HUES6 (cell line): ENCODE measurements around the gene AKT3.

ENCODE experiments used
- H3K27ac ChIP-seq: 2 replicates; pipeline ENCODE4 v1.7.0; 2013; ENCODE audit warnings: low read depth, mild to moderate bottlenecking, low read length, inconsistent platforms
- H3K27me3 ChIP-seq: 2 replicates; pipeline ENCODE4 v1.6.1; 2013; ENCODE audit warnings: low read length; ENCODE audit not compliant: control insufficient read depth, insufficient read depth
- H3K36me3 ChIP-seq: 2 replicates; pipeline ENCODE4 v1.6.1; 2013; ENCODE audit warnings: low read length; ENCODE audit not compliant: control insufficient read depth, insufficient read depth
- H3K4me1 ChIP-seq: 2 replicates; pipeline ENCODE4 v1.6.1; 2013; ENCODE audit warnings: low read length; ENCODE audit not compliant: control insufficient read depth, insufficient read depth
- H3K4me3 ChIP-seq: 2 replicates; pipeline ENCODE4 v1.5.1; 2013; ENCODE audit warnings: low read depth, low read length
- H3K9ac ChIP-seq: one replicate; pipeline ENCODE4 v1.6.1; 2013; ENCODE audit warnings: mild to moderate bottlenecking, low read length
- H3K9me3 ChIP-seq: 2 replicates; pipeline ENCODE4 v1.6.1; 2013; ENCODE audit warnings: low read depth, low read length; ENCODE audit not compliant: control insufficient read depth, insufficient read depth

Gene AKT3

DNA sequence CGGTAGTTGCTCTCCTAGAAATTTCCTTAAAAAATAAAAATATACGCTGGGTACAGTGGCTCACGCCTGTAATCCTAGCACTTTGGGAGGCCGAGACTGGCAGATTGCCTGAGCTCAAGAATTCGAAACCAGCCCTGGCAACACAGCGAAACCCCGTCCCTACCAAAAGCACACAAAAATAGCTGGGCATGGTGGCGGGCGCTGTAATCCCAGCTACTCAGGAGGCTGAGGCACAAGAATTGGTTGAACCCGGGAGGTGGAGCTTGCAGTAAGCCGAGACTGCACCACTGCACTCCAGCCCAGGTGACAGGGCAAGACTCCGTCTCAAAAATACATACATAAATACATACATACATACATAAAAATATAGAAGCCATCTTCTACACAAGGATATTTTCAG lies 262.8 kb downstream of the AKT3 start:
- Histone ChIP-seq H3K4me3 (no peak overlapping the region), H3K9ac (no peak overlapping the region), H3K27me3 (no peaks in the 10 kb centered on the region), H3K9me3 (peaks cover 6% of the 10 kb centered on the region; the same call in 1 of the 2 replicates), H3K4me1 (no peaks in the 10 kb centered on the region), H3K36me3 (no peaks in the 10 kb centered on the region), H3K27ac (no peak overlapping the region)

DNA sequence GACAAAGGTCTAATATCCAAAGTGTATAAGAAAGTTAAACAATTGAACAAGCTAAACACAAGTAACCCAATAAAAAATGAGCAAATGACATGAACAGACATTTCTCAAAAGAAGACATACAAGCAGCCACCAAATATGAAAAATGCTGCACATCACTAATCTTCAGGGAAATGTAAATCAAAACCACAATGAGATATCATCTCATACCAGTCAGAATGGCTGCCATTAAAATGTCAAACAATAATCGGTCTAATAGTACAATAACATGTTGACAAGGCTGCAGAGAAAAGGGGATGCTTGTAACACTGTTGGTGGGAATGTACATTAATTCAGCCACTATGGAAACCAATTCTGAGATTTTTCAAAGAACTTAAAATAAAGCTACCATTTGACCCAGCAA lies 264.1 kb downstream of the AKT3 start:
- no peaks in the 10 kb centered on the region for H3K4me1 ChIP-seq

DNA sequence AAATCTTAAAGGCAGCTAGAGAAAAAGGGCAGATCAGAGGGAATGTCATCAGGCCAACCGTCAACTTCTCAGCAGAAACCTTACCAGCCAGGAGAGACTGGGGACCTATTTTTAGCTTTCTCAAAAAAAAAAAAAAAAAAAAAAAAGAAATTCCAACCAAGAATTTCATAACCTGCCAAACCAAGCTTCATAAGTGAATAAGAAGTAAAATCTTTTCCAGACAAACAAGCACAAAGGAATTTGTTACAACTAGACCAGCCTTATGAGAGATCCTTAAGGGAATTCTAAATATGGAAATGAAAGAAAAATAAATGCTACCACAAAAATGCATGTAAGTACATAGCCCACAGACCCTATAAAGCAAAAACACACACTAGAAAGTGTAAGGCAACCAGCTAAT lies 267.7 kb downstream of the AKT3 start:
- no peak overlapping the region for H3K4me3 ChIP-seq
- H3K36me3 ChIP-seq = no peaks in the 10 kb centered on the region
- H3K9me3 ChIP-seq = peaks cover 6% of the 10 kb centered on the region; the same call in 1 of the 2 replicates
- H3K9ac ChIP-seq = no peak overlapping the region
- no peaks in the 10 kb centered on the region for H3K4me1 ChIP-seq
- H3K27me3 ChIP-seq = no peaks in the 10 kb centered on the region
- H3K27ac ChIP-seq = no peak overlapping the region

More for the DNA sequence above, 264.1 kb downstream of the AKT3 start:
- Histone ChIP-seq H3K9me3 (peaks cover 6% of the 10 kb centered on the region; the same call in 1 of the 2 replicates), H3K4me3 (no peak overlapping the region), H3K27me3 (no peaks in the 10 kb centered on the region), H3K27ac (no peak overlapping the region), H3K36me3 (no peaks in the 10 kb centered on the region), H3K9ac (no peak overlapping the region)

DNA sequence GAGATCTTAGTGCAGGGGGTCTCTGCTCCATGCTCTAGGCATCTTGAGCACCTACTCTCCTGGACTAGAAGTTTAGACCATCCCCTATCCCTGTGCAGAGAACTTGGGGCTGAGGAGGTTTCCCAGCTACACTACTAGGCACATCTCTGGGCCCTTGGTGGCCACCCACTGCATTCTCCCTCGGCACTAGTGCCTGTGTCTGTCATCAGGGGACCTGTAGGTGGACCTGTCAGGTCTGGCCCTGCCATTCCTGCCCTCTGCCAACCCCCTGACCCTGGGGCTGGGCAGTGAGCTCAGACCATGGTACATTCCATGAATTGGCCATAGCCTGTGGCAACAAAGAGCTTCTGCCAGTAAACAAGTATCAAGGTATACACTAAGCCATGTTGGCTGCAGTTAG lies 269.1 kb downstream of the AKT3 start:
- no peaks in the 10 kb centered on the region for H3K27me3 ChIP-seq
- no peak overlapping the region for H3K27ac ChIP-seq
- H3K9me3 ChIP-seq = peaks cover 6% of the 10 kb centered on the region; the same call in 1 of the 2 replicates
- H3K4me3 ChIP-seq = no peak overlapping the region
- no peaks in the 10 kb centered on the region for H3K36me3 ChIP-seq
- no peak overlapping the region for H3K9ac ChIP-seq
- H3K4me1 ChIP-seq = no peaks in the 10 kb centered on the region

DNA sequence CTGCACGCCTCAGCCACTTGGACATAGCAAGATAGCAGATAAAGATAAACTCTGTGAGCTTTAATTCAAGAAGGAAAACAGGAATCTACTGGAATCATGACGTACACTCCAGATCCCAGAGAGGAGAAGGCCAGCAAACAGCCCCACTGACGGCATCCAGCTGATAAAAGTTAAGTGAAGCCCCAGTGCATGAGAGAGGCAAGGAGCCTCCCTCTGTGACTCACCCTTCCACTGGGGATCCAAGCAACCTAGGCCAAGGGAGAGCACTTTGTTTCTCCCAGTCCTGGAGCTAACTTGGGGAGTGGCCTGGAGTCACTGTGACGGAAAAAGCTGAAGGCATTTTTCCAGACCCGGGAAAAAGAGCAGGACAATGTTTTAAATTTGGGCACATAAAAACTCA lies 270.0 kb downstream of the AKT3 start:
- no peaks in the 10 kb centered on the region for H3K36me3 ChIP-seq
- no peaks in the 10 kb centered on the region for H3K27me3 ChIP-seq
- no peaks in the 10 kb centered on the region for H3K4me1 ChIP-seq
- H3K4me3 ChIP-seq = no peak overlapping the region
- no peak overlapping the region for H3K27ac ChIP-seq
- H3K9me3 ChIP-seq = peaks cover 2% of the 10 kb centered on the region; the same call in 1 of the 2 replicates
- no peak overlapping the region for H3K9ac ChIP-seq

DNA sequence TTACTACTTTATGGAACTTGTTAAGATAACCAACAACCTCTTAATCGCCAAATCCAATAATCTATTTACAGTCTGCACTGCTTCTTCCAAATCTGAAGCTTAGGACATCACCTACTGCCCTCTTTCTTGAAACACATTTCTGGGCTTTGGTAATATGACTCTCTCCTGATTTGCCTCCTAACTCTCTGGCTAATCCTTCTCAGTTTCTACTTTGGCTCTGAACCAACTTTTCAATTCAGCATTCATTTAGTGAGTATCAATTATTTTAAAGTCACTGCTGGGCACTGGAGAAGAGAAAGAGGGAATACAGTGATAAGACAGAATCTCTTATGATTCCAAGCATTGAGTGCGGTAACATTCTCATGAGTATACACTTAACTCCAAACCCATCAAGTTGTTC lies 275.0 kb downstream of the AKT3 start:
- Histone ChIP-seq H3K27ac (no peak overlapping the region), H3K9me3 (no peaks in the 10 kb centered on the region), H3K9ac (no peak overlapping the region), H3K27me3 (no peaks in the 10 kb centered on the region), H3K4me3 (no peak overlapping the region), H3K4me1 (no peaks in the 10 kb centered on the region), H3K36me3 (no peaks in the 10 kb centered on the region)

DNA sequence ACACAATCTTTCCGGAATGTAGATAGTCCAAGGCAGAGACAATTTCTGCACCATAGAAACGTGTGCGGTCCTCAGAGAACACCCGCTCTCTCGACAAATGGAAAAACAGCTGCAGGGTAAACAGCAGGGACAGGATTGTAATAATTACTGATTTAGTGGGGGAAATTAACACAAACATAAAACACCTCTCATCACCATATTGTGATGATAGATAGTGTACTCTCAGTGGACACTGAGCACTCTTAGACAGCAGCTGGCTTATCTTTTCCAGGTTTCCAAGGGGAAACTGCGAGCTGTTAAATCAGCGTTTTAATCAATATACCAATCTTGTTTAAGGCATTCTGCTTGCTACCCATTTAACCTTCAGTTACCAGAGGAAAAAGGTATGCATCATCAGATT lies 277.1 kb downstream of the AKT3 start:
- Histone ChIP-seq H3K27ac (no peak overlapping the region), H3K4me3 (no peak overlapping the region), H3K9me3 (no peaks in the 10 kb centered on the region), H3K4me1 (no peaks in the 10 kb centered on the region), H3K27me3 (no peaks in the 10 kb centered on the region), H3K36me3 (no peaks in the 10 kb centered on the region), H3K9ac (no peak overlapping the region)

DNA sequence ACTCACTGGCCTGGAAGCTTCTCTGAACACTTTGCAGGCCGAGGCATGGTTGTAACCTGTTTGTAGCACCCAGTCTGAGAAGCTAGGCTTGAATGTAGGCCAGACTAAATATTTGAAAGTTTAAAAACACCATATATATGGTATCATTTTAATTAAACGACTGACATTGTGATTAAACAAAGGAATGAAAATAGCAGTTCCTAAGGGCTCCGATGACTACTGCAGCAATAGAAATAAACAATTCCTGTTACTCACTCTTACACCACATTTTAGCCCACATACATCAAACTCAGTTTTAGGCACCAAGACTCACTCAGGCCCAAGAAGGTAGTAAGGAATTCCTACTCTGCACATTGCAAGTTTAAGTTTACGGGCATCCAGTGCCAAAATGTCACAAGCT lies 281.2 kb downstream of the AKT3 start:
- Histone ChIP-seq H3K4me1 (no peaks in the 10 kb centered on the region), H3K27ac (no peak overlapping the region), H3K9me3 (no peaks in the 10 kb centered on the region), H3K27me3 (no peaks in the 10 kb centered on the region), H3K36me3 (no peaks in the 10 kb centered on the region), H3K4me3 (no peak overlapping the region), H3K9ac (no peak overlapping the region)

DNA sequence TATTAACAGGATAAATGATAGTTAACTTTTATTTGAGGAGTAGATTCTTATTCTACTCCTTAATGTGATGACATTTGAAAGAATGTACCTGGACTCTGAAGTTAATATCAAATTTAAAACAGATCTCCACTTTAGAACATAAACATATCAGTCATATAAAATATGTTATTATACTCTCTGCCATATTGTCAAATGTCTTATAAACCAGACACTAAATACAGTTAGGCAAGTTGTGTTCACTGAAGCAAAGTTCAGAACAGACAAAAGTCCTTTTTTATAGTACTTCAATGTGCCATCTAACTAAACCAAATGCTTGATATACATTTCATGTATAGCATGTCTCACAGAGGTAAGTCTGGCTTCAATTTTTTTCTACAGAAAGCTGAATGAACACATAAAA lies 285.2 kb downstream of the AKT3 start:
- Histone ChIP-seq H3K9ac (no peak overlapping the region), H3K4me3 (no peak overlapping the region), H3K36me3 (peaks cover 11% of the 10 kb centered on the region), H3K4me1 (no peaks in the 10 kb centered on the region), H3K27ac (no peak overlapping the region), H3K9me3 (peaks cover 8% of the 10 kb centered on the region), H3K27me3 (no peaks in the 10 kb centered on the region)

DNA sequence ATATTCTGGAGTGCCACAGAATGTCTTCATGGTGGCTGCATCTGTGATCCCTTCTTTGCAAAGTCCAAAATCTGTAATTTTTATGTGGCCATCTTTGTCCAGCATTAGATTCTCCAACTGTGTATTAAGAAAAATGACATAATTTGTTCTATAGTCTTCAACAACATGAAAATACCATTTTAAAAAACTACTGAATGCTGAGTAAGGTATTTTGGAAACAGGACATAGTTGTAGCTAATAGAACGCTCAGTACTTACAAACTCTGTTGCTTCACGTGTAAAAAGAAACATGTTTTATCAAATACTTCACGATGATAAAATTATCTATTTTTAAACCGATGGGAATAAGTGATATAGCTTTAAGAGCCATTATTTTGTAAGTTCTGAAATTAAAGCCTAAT lies 286.3 kb downstream of the AKT3 start:
- H3K4me1 ChIP-seq = no peaks in the 10 kb centered on the region
- peaks cover 8% of the 10 kb centered on the region for H3K9me3 ChIP-seq
- no peak overlapping the region for H3K9ac ChIP-seq
- H3K27me3 ChIP-seq = no peaks in the 10 kb centered on the region
- H3K27ac ChIP-seq = no peak overlapping the region
- H3K4me3 ChIP-seq = no peak overlapping the region
- peaks cover 11% of the 10 kb centered on the region for H3K36me3 ChIP-seq

DNA sequence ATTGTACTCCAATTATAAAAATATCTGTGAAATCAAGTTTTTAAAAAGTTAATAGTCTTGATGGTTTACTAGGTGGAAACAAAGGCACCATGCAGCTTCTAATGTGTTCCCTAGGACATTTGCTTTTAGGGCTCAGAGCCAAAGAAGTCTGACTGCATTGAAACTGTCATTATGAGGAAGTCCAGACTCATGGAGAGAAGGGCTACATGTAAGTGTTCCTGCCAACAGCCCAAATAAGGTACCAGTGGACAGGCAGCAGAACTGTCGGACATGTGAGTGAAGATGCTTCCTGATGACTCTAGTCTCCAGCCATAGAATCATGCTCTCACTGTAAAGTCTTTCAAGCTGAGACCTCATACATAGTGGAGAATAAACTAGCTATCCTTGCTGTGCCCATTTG lies 287.6 kb downstream of the AKT3 start:
- Histone ChIP-seq H3K27ac (no peak overlapping the region), H3K4me1 (no peaks in the 10 kb centered on the region), H3K4me3 (no peak overlapping the region), H3K9me3 (peaks cover 8% of the 10 kb centered on the region), H3K27me3 (no peaks in the 10 kb centered on the region), H3K9ac (no peak overlapping the region), H3K36me3 (peaks cover 11% of the 10 kb centered on the region)
